Measurements from ENCODE around the gene GTF2E1.

DNA sequence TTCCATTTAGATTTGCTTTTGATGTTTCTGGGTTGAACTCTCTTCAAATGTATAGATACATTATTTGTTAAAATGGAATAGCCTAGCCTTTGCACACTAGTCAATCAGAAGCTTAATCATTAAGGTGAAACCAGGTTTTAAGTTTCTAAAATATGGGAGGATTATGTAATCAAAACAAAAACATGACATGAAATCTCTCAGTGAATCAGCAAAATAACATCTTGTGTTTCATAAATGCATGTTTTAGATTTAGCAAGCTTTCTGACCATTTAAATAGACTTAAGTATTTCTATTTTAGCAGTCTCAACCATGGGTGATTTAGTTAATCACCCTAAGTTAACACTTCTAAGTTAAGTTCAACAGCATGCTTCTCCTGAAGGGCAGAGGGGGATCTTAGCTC, 11.3 kb downstream of the GTF2E1 start:
- no peak for TF ChIP-seq FOXA1 (IDR thresholded peaks at IDR 0.05)
- TF ChIP-seq BHLHE40 (IDR thresholded peaks at IDR 0.05; ENCODE audit: borderline replicate concordance), result no peak
- TF ChIP-seq TARDBP (IDR thresholded peaks at IDR 0.05), result no peak
- no peak for TF ChIP-seq LEF1 (IDR thresholded peaks at IDR 0.05; ENCODE audit: borderline replicate concordance)
- TF ChIP-seq FOXK2 (IDR thresholded peaks at IDR 0.05), result no peak
- no peak for TF ChIP-seq ELF4 (IDR thresholded peaks at IDR 0.05)
